Esophagus mucosa (tissue), 1 donor: ENCODE results near the gene LCA5. TPM values are rescaled to one million over a fixed set of nuclear protein-coding genes. Genes with fewer than 3 reads are reported as not detected.
"Not testable (repeated sequence)": the region's sequence is repeated elsewhere in the genome, so short reads cannot be mapped to it uniquely, and the experiment has no call there.

Experiments
- ATAC-seq: fragments of 200-7000 bp; cut with Tn5 transposase; one replicate; pipeline ENCODE4 v1.9.1; 2020
- total RNA-seq: library from RNA; stranded (reverse); gene quantifications from one replicate; pipeline ENCODE4 v1.2.4, GENCODE V29; 2023
- donor health status: DM: yes; HTN: yes; CAD: no.

LCA5 gene
- total RNA-seq, 1 donor from 2014 or later, result 0.80 TPM

DNA sequence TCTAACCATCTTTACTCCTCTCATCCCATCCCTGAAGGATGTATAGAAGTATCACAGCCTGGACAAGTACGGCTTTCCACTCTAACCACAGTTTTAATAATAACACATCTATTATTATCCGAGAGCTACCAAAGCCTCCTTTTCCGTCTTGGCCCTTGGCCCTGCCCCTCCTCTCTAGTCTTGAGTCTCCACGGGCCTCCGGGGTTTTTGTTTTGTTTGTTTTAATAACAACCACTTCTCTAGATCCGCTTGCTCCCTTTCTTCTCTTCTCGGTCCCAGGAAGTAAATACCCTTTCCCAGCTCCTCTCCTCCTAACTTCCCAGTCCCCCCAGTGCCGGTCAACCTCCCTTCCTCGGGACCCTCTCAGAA, 661 bp downstream of the LCA5 start:
- no peak for ATAC-seq

GRCh38 chr6:79529567-79529966, 7.7 kb downstream of the LCA5 start:
- not testable (repeated sequence) for ATAC-seq

DNA sequence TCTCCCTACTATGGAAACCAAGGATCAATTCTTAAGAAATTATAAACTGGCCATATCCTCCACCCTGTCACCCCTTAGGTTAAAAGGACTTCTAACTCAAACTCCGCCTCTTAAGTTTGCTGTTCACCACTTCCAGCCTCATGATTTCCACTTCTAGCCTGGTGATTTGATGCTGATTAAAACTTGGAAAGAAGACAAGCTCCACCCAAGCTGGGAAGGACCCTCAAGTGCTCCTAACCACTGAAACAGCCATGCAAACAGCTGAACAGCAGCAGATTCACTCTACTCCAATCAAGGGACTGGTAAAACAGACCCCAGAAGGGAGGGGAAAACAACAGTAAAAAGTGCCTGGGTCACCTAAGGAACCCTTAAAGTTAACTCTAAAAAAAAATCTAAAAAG, 10.3 kb downstream of the LCA5 start:
- no peak for ATAC-seq

- peak; percentile 46 for ATAC-seq
These were observed 11.7 kb downstream of the LCA5 start for GRCh38 chr6:79525272-79526100.

DNA sequence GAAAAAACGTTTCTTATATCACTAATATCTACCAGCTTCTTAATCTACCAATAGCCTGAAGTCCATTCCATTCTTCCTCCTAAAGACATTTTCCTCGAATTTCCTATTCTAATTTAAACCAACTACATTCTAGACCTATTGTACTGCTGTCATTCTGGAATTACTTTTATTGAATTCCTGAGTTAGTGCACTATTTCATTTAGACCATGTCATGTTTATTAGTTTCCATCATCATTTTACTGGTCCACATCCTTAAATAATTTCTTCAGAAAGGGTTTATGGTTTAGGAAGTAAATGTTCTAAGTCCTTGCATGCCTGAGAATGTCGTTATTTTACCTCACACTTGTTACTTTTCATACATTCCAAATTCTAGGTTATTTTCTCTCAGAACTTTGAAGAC, 13.2 kb downstream of the LCA5 start:
- no peak for ATAC-seq

DNA sequence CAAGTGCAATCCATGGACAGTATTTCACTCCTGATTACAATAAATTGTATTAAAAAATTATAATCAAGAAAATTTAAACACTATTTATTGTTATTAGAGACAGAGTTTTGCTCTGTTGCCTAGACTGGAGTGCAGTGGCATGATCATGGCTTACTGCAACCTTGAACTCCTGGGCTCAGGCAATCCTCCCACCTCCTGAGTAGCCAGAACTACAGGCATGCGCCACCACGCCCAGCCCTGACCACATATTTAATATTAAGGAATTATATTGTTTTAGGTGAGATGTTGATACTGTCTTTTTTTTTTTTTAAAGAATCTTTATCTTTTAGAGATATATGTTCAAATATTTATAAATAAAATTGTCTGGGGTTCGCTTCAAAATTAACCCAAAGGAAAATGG, 14.6 kb downstream of the LCA5 start:
- no peak for ATAC-seq

DNA sequence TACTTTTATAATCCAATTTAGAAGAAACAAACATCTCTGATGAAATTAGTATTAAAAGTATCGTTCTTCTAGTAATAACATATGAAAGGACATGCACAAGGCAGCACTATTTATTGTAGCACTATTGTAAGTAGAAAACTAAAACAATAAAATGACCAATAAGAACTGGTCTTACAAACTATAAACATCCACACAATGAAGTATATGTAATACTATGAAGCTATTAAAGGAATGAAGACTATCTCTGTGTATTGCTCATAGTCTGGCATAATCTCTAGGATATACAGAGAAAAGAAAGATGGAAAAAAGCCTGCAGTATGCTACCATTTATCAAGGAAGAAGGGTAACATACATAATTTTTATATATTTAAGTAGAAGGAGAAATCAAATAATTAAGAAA, 16.7 kb downstream of the LCA5 start:
- no peak for ATAC-seq

- ATAC-seq, result no peak
These were observed 18.4 kb downstream of the LCA5 start for GRCh38 chr6:79518842-79519241.

GRCh38 chr6:79515436-79515835, 21.8 kb downstream of the LCA5 start:
- no peak for ATAC-seq

DNA sequence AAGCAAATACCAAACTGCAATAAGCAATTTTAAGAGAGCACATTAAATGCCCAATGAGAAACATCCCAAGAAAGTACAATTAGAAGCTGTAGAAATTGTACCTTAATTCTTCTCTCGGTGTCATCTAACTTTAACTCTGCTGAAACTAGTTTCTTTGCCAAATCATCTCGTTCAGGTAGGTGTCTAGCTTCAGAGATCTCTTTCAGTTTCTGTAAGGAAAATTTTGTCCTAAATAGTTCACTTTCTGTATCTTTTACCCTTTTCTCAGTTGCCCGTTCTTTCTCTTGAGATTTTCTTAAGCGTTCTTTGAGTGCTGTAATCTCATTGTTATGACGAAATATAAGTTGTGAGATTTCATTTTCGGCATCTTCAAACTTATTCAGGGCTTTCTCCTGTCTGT, 24.1 kb downstream of the LCA5 start:
- ATAC-seq, result no peak

DNA sequence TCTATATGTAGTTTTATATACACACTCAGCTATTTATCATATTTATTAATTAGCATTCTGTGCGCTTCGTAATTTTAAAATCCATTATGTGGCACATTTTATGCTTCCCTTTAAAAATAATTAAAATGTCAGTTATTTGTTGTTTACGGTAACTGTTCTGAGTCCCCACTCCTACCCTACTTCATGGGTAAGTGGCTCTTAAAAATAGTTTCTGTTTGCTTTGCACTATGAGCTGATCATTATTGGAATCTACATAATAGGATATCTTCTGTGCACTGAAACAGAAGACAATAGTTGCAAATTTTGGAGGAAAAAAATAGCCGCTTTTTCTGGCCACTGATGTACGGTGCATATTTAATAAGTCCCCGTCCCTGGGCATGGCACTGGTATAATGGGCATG, 25.2 kb downstream of the LCA5 start:
- no peak for ATAC-seq

GRCh38 chr6:79510707-79511106, 26.5 kb downstream of the LCA5 start:
- ATAC-seq, result no peak

GRCh38 chr6:79506251-79506650, 31.0 kb downstream of the LCA5 start:
- ATAC-seq, result no peak

DNA sequence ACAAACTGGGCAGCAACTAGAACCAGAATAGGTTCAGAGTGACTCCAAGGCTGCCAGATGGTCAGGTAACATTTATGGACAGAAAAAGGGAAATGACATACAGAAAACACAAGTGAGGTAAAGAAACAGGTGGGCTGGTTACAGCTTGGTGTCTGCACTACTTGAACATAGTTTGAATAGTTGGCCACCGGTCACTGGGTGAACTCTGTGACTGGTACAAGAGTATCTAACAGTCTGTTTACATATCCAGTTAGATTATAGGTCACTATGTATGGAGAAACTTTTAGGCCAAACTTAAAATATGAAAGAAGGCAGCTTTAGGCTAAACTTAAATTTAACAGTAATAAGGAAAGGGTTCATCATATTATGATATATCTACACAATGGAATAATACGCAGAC, 32.9 kb downstream of the LCA5 start:
- no peak for ATAC-seq

- no peak for ATAC-seq
These were observed 38.4 kb downstream of the LCA5 start for GRCh38 chr6:79498842-79499241.

- ATAC-seq, result no peak
These were observed 42.0 kb downstream of the LCA5 start for GRCh38 chr6:79495246-79495645.

DNA sequence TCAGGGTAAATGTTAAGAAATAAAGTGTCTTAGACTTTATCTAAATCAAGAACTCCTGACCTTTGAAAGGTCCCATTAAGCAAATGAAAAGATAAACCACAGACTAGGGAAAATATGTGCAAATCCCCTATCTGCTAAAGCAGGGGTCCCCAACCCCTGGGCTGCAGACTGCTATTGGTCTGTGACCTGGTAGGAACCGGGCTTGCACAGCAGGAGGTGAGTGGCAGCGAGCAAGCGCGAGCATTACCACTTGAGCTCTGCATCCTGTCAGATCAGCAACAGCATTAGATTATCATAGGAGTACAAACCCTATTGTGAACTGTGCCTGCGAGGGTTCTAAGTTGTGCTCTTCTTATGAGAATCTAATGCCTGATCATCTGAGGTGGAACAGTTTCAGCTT, 42.4 kb downstream of the LCA5 start:
- no peak for ATAC-seq

- no peak for ATAC-seq
These were observed 66.5 kb downstream of the LCA5 start for GRCh38 chr6:79470728-79471127.

- peak; percentile 71 for ATAC-seq
These were observed 67.6 kb downstream of the LCA5 start for GRCh38 chr6:79469376-79470246.

- ATAC-seq, result no peak
These were observed 68.6 kb downstream of the LCA5 start for GRCh38 chr6:79468587-79468986.

GRCh38 chr6:79468116-79468515, 69.1 kb downstream of the LCA5 start:
- ATAC-seq, result no peak

GRCh38 chr6:79467716-79468115, 69.5 kb downstream of the LCA5 start:
- ATAC-seq, result no peak

- ATAC-seq, result no peak
These were observed 70.9 kb downstream of the LCA5 start for GRCh38 chr6:79466207-79466834.
